WTC11 (cell line): Measurements from ENCODE around the gene SERTAD2. TPM values are rescaled to one million over a fixed set of nuclear protein-coding genes. Genes with fewer than 3 reads are reported as not detected.
A peak's percentile ranks its signal among the peaks of the same experiment; 100 is the strongest.

Experiments
- ATAC-seq: fragments of 200-7000 bp; cut with Tn5 transposase; 2 replicates; pipeline ENCODE4 v1.10.0; 2021; ENCODE audit warnings: mild to moderate bottlenecking, moderate library complexity
- CTCF ChIA-PET: fragments of 300-600 bp; sonication (Branson Sonifier 250); formaldehyde crosslinking; loops from one replicate; lab custom pipeline; 2021; ENCODE audit warnings: antibody characterized with exemption; lab: Charles Lee
- POLR2A ChIA-PET: fragments of 350-600 bp; sonication (Branson Sonifier 250); formaldehyde crosslinking; loops from one replicate; lab custom pipeline; 2021; ENCODE audit warnings: antibody characterized with exemption; lab: Charles Lee
- DNase-seq: peaks from one replicate; pipeline ENCODE4 v3.0.0; 2021; ENCODE audit warnings: low spot score
- H3K27ac Mint-ChIP-seq: 2 replicates; pipeline ENCODE4 v1.8.0; 2021; ENCODE audit warnings: mixed read lengths
- H3K27me3 Mint-ChIP-seq: 2 replicates; pipeline ENCODE4 v1.8.0; 2021; ENCODE audit warnings: low read depth, mild to moderate bottlenecking, moderate library complexity, mixed read lengths
- H3K36me3 Mint-ChIP-seq: 2 replicates; pipeline ENCODE4 v1.8.0; 2021; ENCODE audit warnings: mixed read lengths
- H3K4me1 Mint-ChIP-seq: 2 replicates; pipeline ENCODE4 v1.8.0; 2022; ENCODE audit warnings: mixed read lengths
- H3K4me3 Mint-ChIP-seq: 2 replicates; pipeline ENCODE4 v1.8.0; 2021; ENCODE audit warnings: mild to moderate bottlenecking, moderate library complexity, mixed read lengths
- H3K9me3 Mint-ChIP-seq: 2 replicates; pipeline ENCODE4 v1.8.0; 2021; ENCODE audit warnings: mixed read lengths
- ARID4B ChIP-seq: sonication (generic); formaldehyde crosslinking; IDR thresholded peaks from 2 replicates; pipeline ENCODE4 v1.8.0; 2023; ENCODE audit warnings: missing genetic modification reagents, mild to moderate bottlenecking, borderline replicate concordance
- E2F4 ChIP-seq: sonication (generic); formaldehyde crosslinking; IDR thresholded peaks from 2 replicates; pipeline ENCODE4 v1.8.1; 2022; ENCODE audit warnings: low read depth, mild to moderate bottlenecking, moderate library complexity, missing genetic modification reagents, borderline replicate concordance
- ETV6 ChIP-seq: sonication (generic); formaldehyde crosslinking; IDR thresholded peaks from 2 replicates; pipeline ENCODE4 v1.8.1; 2022; ENCODE audit warnings: mild to moderate bottlenecking, missing genetic modification reagents
- FOXP4 ChIP-seq: sonication (generic); formaldehyde crosslinking; IDR thresholded peaks from 2 replicates; pipeline ENCODE4 v1.8.0; 2022; ENCODE audit warnings: mild to moderate bottlenecking, missing genetic modification reagents
- JUN ChIP-seq: sonication (generic); formaldehyde crosslinking; IDR thresholded peaks from 2 replicates; pipeline ENCODE4 v1.8.0; 2023; ENCODE audit warnings: mild to moderate bottlenecking, missing genetic modification reagents
- NR3C1 ChIP-seq: sonication (generic); formaldehyde crosslinking; conservative IDR thresholded peaks from 2 replicates; pipeline ENCODE4 v1.8.1; 2023; ENCODE audit warnings: low read depth, mild to moderate bottlenecking, missing genetic modification reagents
- RORB ChIP-seq: fragments of 250-450 bp; sonication (Bioruptor Pico); IDR thresholded peaks from 2 replicates; pipeline ENCODE4 v1.9.0; 2021; ENCODE audit warnings: mild to moderate bottlenecking
- ZNF396 ChIP-seq: fragments of 250-450 bp; sonication (Bioruptor Pico); IDR thresholded peaks from 2 replicates; pipeline ENCODE4 v1.8.0; 2021; ENCODE audit warnings: mild to moderate bottlenecking, moderate library complexity, borderline replicate concordance
- ZNF512 ChIP-seq: sonication (generic); formaldehyde crosslinking; IDR thresholded peaks from 2 replicates; pipeline ENCODE4 v1.8.1; 2022; ENCODE audit warnings: missing genetic modification reagents, borderline replicate concordance
- ZNF532 ChIP-seq: fragments of 250-450 bp; sonication (Bioruptor Pico); IDR thresholded peaks from 2 replicates; pipeline ENCODE4 v1.9.0; 2021; ENCODE audit warnings: mild to moderate bottlenecking, borderline replicate concordance
- total RNA-seq: library from RNA; stranded (reverse); gene quantifications from 3 replicates; pipeline ENCODE4 v1.2.3, GENCODE V29; 2021

The SERTAD2 gene
- total RNA-seq, 1 experiment from 2014 or later: 7.9 TPM

GRCh38 chr2:64620661-64621060 is 33.1 kb downstream of the SERTAD2 start:
- peaks cover 6% of the 10 kb centered on the region for H3K27me3 Mint-ChIP-seq
- H3K4me1 Mint-ChIP-seq: peaks cover 51% of the 10 kb centered on the region
- H3K4me3 Mint-ChIP-seq: no peak overlapping the region
- no peaks in the 10 kb centered on the region for H3K36me3 Mint-ChIP-seq
- ChIA-PET CTCF (interaction anchor here (1.1 to 1.7 kb wide), 3 partner anchors 26 to 302 kb away, joined by 4 to 8 read pairs (median 5); partner anchors contain the start of gene SERTAD2), POLR2A (no interaction called here)
- DNase-seq: no peak
- no peak for TF ChIP-seq E2F4 (CRISPR knock-in tag)
- no peak for ATAC-seq
- no peaks in the 10 kb centered on the region for H3K9me3 Mint-ChIP-seq
- no peak overlapping the region for H3K27ac Mint-ChIP-seq

GRCh38 chr2:64617631-64618151 is 36.0 kb downstream of the SERTAD2 start:
- no peak for DNase-seq
- ChIA-PET POLR2A (interaction anchor here (0.6 to 2.7 kb wide), 3 partner anchors 10 to 564 kb away, joined by 3 to 8 read pairs (median 3); no protein-coding TSS in a partner anchor), CTCF (interaction anchor here (0.5 to 4.3 kb wide), 18 partner anchors 9 to 305 kb away, joined by 3 to 50 read pairs (median 6); partner anchors contain the start of gene SERTAD2)
- H3K4me1 Mint-ChIP-seq: peaks cover 43% of the 10 kb centered on the region
- no peak overlapping the region for H3K4me3 Mint-ChIP-seq
- peaks cover 3% of the 10 kb centered on the region; the same call in 1 of the 2 replicates for H3K27me3 Mint-ChIP-seq
- no peak for ATAC-seq
- no peaks in the 10 kb centered on the region for H3K9me3 Mint-ChIP-seq
- TF ChIP-seq NR3C1 (no peak), JUN (CRISPR knock-in tag) (no peak), ARID4B (CRISPR knock-in tag) (no peak), FOXP4 (no peak), ZNF512 (CRISPR knock-in tag) (no peak)
- no peaks in the 10 kb centered on the region for H3K36me3 Mint-ChIP-seq
- no peak overlapping the region for H3K27ac Mint-ChIP-seq

GRCh38 chr2:64615844-64616536 is 37.7 kb downstream of the SERTAD2 start:
- Mint-ChIP-seq H3K9me3 (no peaks in the 10 kb centered on the region), H3K27ac (peak overlapping the region; percentile 4; the same call in 1 of the 2 replicates), H3K4me3 (no peak overlapping the region), H3K36me3 (no peaks in the 10 kb centered on the region), H3K4me1 (peaks cover 33% of the 10 kb centered on the region), H3K27me3 (peaks cover 11% of the 10 kb centered on the region)
- ChIA-PET POLR2A (interaction anchor here (1.5 to 2.7 kb wide), 2 partner anchors 9 to 29 kb away, joined by 3 to 8 read pairs; no protein-coding TSS in a partner anchor), CTCF (interaction anchor here (1.0 to 4.3 kb wide), 11 partner anchors 8 to 307 kb away, joined by 3 to 50 read pairs (median 5); partner anchors contain the start of gene SERTAD2)
- DNase-seq: no peak
- no peak for TF ChIP-seq ETV6 (CRISPR knock-in tag)
- TF ChIP-seq ZNF532 (CRISPR knock-in tag): no peak
- TF ChIP-seq RORB (CRISPR knock-in tag): no peak
- TF ChIP-seq ZNF396 (CRISPR knock-in tag): no peak
- ATAC-seq: peak; percentile 51; the same call in 1 of the 2 replicates
